ENCODE results near the gene TBL1XR1. TPM values are rescaled to one million over a fixed set of nuclear protein-coding genes. Genes with fewer than 3 reads are reported as not detected.

Gene TBL1XR1
- total and polyA plus RNA-seq, 2 of the 8 experiments (the other 6 are each of a cell fraction or from before 2014, with no cell fraction given), result 28.1 to 147 TPM

DNA sequence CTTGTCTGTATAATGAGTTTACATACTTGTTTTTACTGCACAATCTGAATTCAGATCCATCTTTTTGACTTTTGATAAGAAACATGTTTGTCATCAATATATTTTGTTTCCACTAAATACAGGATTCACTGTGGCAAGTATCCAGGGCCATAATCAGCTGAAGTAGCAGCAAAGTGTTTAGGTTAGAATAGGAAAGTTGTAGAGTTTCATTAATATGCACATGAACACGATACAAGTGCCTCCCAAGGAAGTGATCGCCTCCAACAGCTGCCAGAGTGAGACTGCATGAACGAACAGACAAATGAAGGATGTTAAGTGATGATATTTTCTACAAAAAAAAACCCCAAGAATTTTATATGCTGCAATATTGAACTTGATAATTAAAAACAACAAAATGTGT is 204.3 kb downstream of the TBL1XR1 start:
- no peaks in the 10 kb centered on the region for H4K20me1 ChIP-seq (replicated peaks in 1 of 2; ENCODE audit: control insufficient read depth in 1 of 2, insufficient read depth in 2 of 2, low read length in 2 of 2)
- no peak overlapping the region for H2BK20ac ChIP-seq (ENCODE audit: low read length)
- H3K14ac ChIP-seq (ENCODE audit: insufficient read length), result no peak overlapping the region
- peaks cover 0 to 2% of the 10 kb centered on the region in 2 experiments; a peak in 2 of 4 replicates for H3K9me3 ChIP-seq (ENCODE audit: insufficient read depth in 2 of 2, low read depth in 1 of 2, low read length in 1 of 2)
- no peak overlapping the region for H2BK120ac ChIP-seq (replicated peaks; ENCODE audit: low read depth, low read length)
- H3K18ac ChIP-seq (ENCODE audit: extremely low read depth, low read length), result no peak overlapping the region
- WGBS, 2 experiments (ENCODE audit: extremely low coverage in 1 of 2, insufficient coverage in 1 of 2, insufficient read length in 1 of 2, insufficient replicate concordance in 2 of 2, low coverage in 1 of 2, low lambda C conversion rate in 2 of 2, missing lambda C conversion rate in 1 of 2), result 91% methylated on average over 3 of the region's 3 CpGs; no CpG with 5 or more reads in 1 of the 2 experiments
- no peaks in the 10 kb centered on the region for H3K79me2 ChIP-seq (ENCODE audit: control insufficient read depth in 1 of 2, insufficient read depth in 2 of 2, low read length in 2 of 2)
- TF ChIP-seq SIRT6 (IDR thresholded peaks at IDR 0.05; ENCODE audit: low read length) (no peak), CREB1 (IDR thresholded peaks at IDR 0.05) (no peak), KDM5A (IDR thresholded peaks at IDR 0.05; ENCODE audit: low read length) (no peak), POLR2AphosphoS5 (IDR thresholded peaks at IDR 0.05; ENCODE audit: low read depth, low read length) (no peak)
- TF ChIP-seq, protein P1, sequence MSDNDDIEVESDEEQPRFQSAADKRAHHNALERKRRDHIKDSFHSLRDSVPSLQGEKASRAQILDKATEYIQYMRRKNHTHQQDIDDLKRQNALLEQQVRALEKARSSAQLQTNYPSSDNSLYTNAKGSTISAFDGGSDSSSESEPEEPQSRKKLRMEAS (IDR thresholded peaks at IDR 0.05), result no peak
- H3K79me1 ChIP-seq (ENCODE audit: low read depth, low read length), result no peaks in the 10 kb centered on the region
- no peak overlapping the region for H4K8ac ChIP-seq (ENCODE audit: extremely low read depth, insufficient read depth, low read length)
- H4K5ac ChIP-seq (ENCODE audit: insufficient read length, low read depth, low read length), result no peak overlapping the region
- no peaks in the 10 kb centered on the region for H3K23me2 ChIP-seq (ENCODE audit: low read depth, low read length)
- no peak overlapping the region for H3K4me2 ChIP-seq (ENCODE audit: insufficient read depth in 1 of 2, low read depth in 2 of 2, low read length in 2 of 2)
- CTCF ChIA-PET (ENCODE audit: partially characterized antibody), result interaction anchor here (1.5 kb wide), 1 partner anchor 54 kb away, joined by 4 read pairs; no protein-coding TSS in a partner anchor
- FAIRE-seq (no peak), DNase-seq (ENCODE audit: low read depth in 1 of 2, low spot score in 2 of 2) (no peak)
- no peak overlapping the region for H3K56ac ChIP-seq (replicated peaks; ENCODE audit: insufficient read length, low read depth, low read length)
- no peaks in the 10 kb centered on the region for H3K27me3 ChIP-seq (replicated peaks in 1 of 4; ENCODE audit: control insufficient read depth in 3 of 4, extremely low read depth in 1 of 4, insufficient read depth in 3 of 4, low read length in 3 of 4)
- no peaks in the 10 kb centered on the region for H3K36me3 ChIP-seq (ENCODE audit: control insufficient read depth in 2 of 4, insufficient read depth in 4 of 4, low read length in 3 of 4)
- POLR2A ChIA-PET (ENCODE audit: partially characterized antibody), result interaction anchor here (1.3 kb wide), 1 partner anchor 21 kb away, joined by 3 read pairs; no protein-coding TSS in a partner anchor
- H2BK15ac ChIP-seq (ENCODE audit: low read length), result no peak overlapping the region
- H3K9ac ChIP-seq (replicated peaks in 1 of 4; ENCODE audit: extremely low read depth in 1 of 4, low read depth in 3 of 4, low read length in 3 of 4), result no peak overlapping the region
- no peak overlapping the region for H2AFZ ChIP-seq (ENCODE audit: low read length)
- no peak overlapping the region for H2BK12ac ChIP-seq (ENCODE audit: low read depth, low read length)
- no peak overlapping the region for H3K4me3 ChIP-seq (ENCODE audit: extremely low read depth in 1 of 4, insufficient read depth in 2 of 4, low read depth in 3 of 4, low read length in 4 of 4)
- H2BK5ac ChIP-seq (ENCODE audit: low read depth, low read length), result no peak overlapping the region
- H4K91ac ChIP-seq (replicated peaks; ENCODE audit: insufficient read length, low read length), result no peak overlapping the region
- H3K4me1 ChIP-seq (replicated peaks in 1 of 4; ENCODE audit: control insufficient read depth in 3 of 4, insufficient read depth in 4 of 4, low read length in 3 of 4), result peaks cover 0 to 3% (median 0%) of the 10 kb centered on the region in 4 experiments; a peak in 4 of 7 replicates
- no peak overlapping the region for H2AK5ac ChIP-seq (ENCODE audit: low read depth, low read length)
- H3K4ac ChIP-seq (replicated peaks; ENCODE audit: insufficient read length, low read depth, low read length), result no peak overlapping the region
- H3K27ac ChIP-seq (ENCODE audit: low read depth, low read length), result no peak overlapping the region
- H3K23ac ChIP-seq (ENCODE audit: insufficient read length), result no peak overlapping the region

Measured in H1 (cell line).